Activated CD8-positive, alpha-beta memory T cell treated with anti-CD3 and anti-CD28 coated beads, Interleukin-2, amount 50 U/mL, for 1 hour (primary cell): ENCODE data around the gene FAM177A1.
"Not testable (repeated sequence)": the region's sequence is repeated elsewhere in the genome, so short reads cannot be mapped to it uniquely, and the experiment has no call there.

Experiments used
- DNase-seq: peaks from one replicate; pipeline ENCODE4 v3.0.0-alpha.2; 2020; ENCODE audit errors: extremely low read depth

The FAM177A1 gene

DNA sequence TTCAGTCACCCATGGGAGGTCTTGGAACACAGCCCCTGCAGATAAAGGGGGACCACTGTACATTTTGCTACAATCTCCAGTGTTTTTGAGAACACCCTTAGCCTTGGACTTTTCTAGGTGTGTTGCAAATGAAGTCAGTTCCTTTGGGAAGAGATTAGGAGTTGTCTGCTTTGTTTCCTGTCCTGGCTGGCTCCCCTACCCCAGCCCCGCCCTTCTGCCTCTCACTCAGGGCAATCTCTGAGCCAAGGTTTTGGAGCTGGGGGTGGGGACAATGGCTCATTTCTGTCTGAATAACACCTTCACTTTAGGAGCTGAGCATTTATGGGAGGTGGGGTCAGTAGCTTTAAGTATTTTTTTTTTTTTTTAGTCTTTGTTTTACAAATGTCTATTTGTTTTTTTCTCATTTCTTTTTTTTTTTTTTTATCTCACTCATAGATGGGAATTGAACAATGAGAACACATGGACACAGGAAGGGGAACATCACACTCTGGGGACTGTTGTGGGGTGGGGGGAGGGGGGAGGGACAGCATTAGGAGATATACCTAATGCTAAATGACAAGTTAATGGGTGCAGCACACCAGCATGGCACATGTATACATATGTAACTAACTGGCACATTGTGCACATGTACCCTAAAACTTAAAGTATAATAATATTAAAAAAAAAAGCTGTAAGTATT is 15.2 kb downstream of the FAM177A1 start:
- DNase-seq = not testable (repeated sequence)

DNA sequence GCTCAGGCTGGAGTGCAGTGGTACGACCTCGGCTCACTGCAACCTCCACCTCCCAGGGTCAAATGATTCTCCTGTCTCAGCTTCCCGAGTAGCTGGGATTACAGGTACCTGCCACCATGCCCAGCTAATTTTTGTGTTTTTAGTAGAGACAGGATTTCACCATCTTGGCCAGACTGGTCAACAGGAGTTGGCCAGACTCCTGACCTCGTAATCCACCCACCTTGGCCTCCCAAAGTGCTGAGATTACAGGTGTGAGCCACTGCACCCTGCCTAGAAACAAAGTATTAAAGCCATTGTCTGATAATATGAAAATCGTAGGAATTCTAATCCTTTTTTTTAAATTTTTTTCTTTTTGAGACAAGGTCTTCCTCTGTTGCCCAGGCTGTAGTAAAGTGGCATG is 19.7 kb downstream of the FAM177A1 start:
- not testable (repeated sequence) for DNase-seq

DNA sequence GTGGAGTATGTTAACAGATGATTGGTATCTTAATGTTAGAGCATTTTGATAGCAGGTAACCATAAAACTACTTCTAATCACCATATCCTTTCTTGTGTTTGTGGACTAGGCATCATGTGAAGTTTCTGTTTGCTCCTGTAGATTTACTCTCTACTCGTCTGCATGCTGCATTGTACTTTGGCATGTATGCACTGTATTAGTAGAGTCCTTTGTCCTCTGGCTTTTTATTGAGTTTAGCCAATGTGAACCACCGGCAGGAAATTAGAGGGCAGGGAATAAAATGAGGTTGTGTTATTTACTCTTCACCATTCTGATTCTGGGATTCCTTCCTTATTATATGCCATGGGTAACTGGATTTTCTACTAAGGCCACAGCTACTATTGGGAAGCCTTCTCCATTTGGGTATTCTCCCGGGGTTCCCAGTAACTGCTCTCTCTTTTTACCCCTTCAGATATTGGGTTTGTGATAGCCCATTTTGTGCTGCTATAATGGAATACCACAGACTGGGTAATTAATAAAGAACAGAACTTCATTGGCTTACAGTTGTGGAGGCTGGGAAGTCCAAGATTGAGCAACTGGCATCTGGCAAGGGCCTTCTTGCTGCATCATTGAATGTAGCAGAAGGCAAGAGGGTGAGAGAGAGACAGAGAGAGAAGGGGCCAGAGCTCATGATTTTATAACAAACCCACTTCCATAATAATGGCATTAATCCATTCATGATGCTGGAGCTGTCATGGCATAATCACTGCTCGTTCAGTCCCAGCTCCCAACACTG is 22.4 kb downstream of the FAM177A1 start:
- DNase-seq = no peak

DNA sequence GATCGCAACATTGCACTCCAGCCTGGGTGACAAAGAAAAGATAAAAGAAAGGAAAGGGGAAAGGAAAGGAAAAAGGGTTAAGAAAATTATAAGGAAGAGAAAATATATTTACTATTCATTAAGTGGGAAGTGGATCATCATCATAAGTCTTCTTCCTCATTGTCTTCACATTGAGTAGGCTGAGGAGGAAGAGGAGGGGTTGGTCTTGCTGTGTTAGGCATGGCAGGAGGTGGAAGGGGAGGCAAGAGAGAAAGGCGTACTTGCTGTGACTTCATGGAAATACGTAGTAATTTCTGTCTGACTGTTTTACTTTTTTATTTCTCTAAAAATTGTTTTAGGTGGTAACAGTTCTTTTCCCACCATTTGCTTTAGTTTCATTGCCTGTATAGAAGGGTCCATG is 26.2 kb downstream of the FAM177A1 start:
- no peak for DNase-seq

DNA sequence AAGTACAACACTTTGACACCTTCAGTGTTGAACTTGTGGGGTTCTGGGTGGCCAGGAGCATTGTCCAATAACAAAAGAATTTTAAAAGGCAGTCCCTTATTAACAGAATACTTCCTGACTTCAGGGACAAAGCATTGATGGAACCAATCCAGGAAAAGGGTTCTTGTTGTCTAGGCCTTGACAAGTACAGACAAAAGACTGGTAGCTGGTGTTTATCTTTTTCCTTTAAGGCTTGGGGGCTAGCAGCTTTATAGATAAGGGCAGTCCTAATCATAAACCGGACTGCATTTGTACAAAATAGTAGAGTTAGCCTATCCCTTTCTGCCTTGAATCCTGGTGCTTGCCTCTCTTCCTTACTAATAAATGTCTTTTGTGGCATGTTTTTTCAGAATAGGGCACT is 27.4 kb downstream of the FAM177A1 start:
- DNase-seq = no peak

DNA sequence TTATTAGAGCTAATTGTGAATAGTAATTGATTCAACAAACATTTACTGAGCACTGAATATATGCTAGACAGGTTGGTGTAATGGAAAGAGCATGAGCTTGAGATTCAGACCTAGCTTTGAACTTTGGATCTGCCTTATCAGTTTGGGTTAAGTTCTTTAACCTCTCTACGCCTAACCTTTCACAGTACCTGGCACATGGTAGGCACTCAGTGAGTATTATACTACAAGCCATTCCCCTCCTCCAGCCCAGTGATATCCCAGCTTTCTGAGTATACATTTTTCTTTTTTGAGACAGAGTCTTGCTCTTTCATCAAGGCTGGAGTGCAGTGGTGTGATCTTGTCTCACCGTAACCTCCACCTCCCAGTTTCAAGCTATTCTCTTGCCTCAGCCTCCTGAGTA is 32.0 kb downstream of the FAM177A1 start:
- no peak for DNase-seq

DNA sequence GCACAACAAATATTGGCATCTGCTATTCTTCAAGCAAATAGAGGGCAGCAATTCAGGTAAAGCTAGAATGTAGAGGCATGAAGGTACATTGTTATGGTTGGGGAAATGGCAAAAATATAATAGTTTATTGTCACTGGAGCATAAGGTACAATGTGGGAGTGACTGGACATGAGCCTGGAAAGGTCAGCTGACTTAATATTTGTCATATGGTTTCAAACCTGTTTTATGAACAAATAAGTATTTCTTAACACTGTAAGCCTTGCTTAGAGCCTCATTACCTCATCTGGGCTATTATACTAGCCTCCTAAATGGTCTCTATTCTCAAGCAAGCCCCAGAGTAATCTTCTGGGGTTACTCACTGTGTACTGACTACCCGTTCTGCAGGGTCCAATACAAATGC is 33.7 kb downstream of the FAM177A1 start:
- no peak for DNase-seq

DNA sequence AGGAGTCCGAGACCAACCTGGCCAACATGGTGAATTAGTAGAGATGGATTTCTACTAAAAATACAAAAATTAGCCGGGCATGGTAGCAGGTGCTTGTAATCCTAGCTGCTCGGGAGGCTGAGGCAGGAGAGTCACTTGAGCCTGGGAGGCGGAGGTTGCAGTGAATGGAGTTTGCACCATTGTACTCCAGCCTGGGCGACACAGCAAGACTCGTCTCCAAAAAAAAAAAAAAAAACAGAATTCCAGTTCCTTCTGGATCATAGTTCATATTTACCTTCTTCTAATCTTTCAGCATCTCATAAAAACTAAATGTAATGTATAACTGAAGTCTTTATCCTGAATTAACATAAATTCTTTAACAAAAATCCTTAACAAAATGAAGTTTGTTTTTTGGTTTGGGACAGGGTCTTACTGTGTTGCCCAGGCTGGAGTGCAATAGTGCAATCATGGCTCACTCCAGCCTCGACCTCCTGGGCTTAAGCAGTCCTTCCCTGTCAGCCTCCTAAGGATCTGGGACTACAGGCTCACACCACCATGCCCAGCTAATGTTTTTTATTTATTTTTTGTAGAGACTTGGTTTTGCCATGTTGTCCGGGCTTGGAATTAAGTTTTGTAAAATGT is 37.6 kb downstream of the FAM177A1 start:
- DNase-seq = no peak

DNA sequence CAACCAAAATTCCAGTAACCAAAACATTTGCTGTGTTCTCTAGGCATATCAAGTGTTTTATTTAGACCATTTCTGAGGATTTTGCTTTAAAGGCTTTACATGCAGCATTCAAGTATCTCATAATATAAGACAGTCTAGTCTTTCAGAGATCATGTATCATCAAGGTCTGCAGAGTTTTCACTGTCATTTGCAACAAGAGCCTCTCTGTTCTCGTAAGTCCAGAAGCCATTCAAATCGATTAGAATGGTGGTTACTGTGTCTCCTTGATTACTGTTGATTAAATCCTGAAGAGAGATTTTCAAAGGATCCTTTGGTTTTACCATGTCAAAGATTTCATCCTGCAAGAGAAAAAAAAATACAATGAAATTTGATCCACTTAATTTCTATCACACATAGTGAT is 39.4 kb downstream of the FAM177A1 start:
- DNase-seq = no peak

DNA sequence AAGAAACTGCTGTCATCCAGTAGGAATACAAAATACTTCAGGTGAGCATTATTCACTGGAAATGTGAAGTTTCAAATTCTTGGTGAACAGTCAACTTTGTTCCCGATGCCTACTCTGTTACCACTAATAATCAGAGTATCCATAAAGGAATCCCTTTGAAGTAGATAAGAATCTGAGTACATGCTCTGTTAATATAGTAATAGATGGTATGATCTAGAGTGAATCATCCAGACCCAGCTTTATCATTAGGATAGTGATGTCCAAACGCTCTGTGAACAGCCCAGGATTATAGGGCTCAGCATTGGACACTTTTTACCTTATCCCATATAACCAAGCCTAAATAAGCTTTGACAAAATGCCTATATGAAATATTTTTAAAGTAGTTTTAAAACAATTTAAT is 42.4 kb downstream of the FAM177A1 start:
- DNase-seq = no peak

DNA sequence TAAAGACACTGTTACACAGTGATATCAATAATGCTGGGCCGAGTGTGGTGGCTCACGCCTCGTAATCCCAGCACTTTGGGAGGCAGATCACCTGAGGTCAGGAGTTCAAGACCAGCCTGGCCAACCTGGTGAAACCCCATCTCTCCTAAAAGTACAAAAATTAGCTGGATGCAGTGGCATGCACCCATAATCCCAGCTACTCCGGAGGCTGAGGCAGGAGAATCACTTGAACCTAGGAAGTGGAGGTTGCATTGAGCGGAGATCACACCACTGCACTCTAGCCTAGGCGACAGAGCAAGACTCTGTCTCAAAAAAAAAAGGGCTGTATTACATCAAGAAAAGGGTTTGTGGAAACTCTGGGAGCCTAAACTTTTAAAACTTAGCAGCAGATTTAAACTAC is 48.6 kb downstream of the FAM177A1 start:
- not testable (repeated sequence) for DNase-seq

DNA sequence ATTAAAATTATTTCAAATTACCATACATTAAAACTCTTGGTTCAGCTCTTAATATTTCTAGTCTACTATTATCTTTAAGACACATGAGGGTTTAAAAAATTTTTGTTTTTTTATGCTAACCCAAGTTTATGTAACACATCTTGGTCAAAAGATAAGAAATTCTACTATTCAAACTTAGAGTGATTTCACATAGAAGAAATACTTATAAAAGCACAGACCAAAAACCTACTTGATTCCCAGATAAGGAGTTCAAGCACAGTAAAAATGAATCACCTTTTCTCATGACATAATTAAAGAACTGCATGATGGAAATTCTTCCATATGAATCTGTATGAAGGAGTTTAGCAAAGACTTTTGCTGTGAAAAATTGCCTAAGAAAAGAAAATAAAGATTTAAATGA is 61.8 kb downstream of the FAM177A1 start:
- no peak for DNase-seq

DNA sequence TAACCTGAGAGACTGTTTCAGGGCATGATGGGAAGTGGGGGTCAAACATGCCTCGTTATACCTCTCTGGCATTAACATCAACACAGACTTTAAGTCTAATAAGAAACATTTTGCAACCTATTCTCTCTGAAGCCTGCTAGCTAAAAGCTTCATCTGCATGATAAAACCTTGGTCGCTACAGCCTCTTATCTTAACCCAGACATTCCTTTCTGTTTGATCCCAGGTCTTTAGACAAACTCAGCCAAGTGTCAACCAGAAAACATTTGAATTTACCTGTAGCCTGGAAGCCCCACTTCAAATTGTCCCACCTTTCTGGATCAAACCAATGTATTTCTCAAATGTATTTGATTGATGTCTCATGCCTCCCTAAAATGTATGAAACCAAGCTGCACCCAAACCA is 66.6 kb downstream of the FAM177A1 start:
- no peak for DNase-seq

DNA sequence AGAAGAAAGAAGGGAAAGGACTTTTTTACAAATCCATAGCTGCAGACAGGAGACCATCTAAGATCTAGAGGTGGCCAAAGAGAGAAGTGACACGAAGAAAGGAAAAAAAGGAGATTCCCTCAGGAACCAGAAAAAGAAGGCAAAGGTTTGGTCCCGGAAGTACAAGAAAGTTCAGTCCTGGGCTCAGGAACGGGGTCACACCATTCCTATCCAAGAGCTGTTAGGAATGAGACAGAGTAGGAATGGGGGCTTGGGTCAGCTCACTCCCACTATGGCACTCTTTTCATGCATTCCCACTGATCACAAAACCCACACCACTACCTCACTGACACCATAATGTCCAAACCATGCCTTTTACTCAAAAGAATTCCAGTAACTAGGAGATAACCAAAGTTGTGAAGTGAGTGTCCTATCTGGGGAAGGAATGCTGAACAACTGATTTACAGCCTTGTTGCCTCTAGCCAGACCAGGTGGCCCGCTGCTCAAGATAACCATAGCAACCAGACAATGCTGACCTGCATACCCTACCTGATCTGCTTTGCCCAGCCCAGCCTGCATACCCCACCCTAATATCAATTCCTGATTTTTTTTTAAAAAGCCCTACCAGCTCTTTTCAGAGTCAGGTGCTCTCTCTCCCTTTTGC is 67.4 kb downstream of the FAM177A1 start:
- DNase-seq = no peak

DNA sequence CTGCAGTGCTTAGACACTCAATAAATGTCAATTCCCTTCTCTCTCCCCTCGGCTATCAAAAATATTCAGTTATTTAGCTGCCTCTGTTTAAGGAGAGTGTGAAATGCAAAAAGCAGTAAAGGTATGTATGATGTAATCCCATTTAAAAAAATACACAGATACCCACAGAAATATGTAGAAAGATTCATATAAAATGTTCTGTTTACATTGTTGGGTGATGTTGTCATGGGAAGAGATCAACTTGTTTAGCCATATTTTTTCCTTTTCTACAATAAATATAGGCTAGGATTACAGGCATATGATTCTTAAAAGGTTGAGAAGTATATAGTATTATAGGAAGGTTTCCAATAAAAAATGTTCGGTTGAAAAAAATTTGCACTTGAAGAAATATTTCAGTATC is 68.0 kb downstream of the FAM177A1 start:
- DNase-seq = no peak

DNA sequence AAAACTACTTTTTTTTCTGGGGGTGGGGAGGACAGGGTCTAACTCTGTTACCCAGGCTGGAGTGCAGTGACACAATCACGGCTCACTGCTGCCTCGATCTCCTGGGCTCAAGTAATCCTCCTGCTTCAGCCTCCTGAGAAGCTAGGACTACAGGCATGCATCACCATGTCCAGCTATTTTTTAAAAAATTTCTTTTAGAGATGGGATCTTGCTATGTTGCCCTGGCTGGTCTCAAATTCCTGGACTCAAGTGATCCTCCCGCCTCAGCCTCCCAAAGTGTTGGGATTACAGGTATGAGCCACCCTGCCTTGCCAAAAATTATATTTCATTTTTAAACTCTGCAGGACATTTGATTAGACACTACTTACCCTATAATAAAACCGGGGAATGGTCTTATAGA is 70.2 kb downstream of the FAM177A1 start:
- no peak for DNase-seq

DNA sequence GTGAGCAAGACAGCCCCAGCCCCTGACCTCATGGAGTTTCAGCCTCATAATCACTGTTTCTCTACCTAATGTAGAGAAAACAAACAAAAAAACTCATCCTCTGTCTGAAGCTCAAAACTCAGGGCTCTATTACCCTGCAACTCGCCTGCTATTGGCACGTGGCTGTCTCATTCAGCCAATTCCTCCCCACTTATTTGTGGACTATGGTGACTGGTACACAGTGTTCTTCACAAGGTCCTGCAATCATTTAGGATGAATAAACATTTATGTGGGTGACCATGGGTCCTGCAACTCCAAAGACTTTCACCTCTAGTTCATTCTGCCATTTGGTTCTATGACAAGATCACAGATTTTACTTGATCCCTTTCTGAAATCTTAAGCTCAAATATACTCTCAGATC is 71.0 kb downstream of the FAM177A1 start:
- no peak for DNase-seq

DNA sequence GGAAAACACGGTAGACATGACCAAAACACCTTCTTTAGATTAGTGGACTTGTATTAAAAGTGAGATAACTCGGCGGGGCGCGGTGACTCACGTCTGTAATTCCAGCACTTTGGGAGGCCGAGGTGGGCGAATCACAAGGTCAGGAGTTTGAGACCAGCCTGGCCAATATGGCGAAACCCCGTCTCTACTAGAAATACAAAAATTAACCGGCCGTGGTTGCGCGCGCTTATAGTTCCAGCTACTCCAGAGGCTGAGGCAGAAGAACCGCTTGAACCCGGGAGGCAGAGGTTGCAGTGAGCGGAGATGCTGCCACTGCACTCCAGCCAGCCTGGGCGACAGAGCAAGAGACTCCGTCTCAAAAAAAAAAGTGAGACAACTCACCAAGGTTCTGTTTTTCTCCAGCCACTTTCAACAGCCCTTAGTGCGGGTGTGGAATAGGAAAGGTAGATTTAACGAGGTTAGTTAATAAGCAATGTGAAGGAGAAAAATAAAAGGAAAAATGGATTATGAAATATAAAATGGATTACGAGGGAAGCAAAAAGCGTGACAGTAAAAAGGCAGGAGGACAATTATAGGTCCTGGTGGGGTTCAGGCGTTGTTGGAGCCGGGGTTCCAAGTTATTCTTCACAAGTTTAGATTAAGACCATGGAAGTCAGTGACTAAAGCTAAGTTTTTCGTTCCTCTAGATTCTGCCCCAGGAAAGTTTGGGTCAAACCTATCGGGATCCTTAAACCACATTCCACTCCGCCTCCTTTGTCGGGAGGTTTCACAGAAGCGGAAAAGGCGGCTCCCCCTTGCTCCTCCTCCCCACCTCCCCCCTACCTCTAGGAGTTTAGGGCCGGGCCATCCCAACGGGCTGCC is 75.2 kb downstream of the FAM177A1 start:
- no peak for DNase-seq

DNA sequence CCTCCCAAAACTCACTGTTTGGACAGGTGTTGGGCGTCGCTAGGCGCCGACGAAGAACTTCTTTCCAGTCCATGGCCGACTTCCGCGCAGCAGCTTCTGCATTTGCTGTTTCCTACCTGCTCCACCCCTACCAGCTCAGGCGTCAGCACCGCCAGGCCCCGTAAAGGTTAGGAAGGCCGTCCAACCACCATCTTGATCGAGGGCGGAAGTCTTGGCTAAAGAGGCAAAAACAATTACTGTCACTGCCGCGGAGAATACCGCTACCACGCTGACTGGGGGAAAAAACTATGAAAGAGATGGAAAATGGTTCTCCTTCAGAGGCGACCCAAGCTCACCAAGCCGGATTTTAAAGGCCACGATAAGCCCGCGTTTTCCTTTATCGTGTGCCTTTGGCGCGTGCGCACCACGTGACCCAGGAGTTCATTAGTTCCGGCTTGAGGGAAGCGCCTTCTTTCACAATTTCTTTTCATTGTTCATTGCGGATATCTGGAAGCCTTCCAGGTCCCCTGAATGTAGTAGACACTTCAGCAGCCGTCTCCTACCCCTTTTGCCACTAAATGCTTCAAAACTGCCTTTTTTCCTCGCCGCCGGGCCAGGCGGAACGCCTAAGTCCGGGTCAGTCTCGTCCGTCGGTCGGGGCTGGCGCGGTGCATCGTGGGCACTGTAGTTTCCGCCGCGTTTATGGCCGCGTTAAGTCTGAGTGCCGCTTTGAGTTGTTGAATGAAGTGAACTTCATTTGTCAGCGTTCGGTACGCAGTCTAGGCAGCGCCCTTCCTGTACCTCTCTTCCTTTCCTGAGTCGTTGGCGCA is 76.0 kb downstream of the FAM177A1 start, which contains the start of the genes PPP2R3C and PRORP:
Gene PPP2R3C, minus strand, starts transcription at position 104 of the 809 bp plus-strand sequence. Its CDS starts 31 bp downstream, at position 73.
Gene PRORP, plus strand, starts transcription at position 666 of the 809 bp plus-strand sequence. CDS start 694 bp downstream, outside the sequence.
- DNase-seq = peak; percentile 89

DNA sequence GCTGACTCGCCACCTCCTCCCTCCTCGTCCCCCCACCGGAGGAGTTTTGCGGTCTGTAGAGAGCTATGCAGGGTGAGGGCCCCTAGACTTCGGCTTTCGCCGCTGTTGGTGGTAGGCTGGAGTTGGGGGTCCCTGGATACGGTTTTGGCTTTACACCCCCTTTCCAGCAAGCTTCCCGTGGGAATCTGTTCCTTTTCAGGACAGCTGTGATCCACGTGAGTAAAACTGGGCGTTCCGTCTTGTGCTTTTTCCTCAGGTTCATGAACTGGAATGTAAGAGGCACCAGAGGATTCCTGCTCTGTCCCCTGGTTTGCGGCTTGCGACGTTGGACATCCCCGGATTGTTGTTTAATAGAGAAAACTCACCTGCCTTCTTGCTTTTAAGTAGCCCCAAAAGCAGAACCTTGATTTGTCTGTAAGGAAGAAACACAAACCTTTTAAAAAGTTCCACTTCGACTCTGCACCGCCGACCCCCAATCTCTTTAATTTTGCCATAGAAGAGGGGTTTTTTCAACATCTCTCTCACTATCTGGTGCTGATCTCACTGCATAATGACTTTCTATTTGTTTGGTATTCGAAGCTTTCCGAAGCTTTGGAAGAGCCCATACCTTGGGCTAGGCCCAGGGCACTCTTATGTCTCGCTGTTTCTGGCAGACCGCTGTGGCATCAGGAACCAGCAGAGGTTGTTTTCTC is 76.8 kb downstream of the FAM177A1 start:
- no peak for DNase-seq
